ENCODE measurements around the gene BCAS1. TPM values are rescaled to one million over a fixed set of nuclear protein-coding genes. Genes with fewer than 3 reads are reported as not detected.
"Not testable (repeated sequence)": the region's sequence is repeated elsewhere in the genome, so short reads cannot be mapped to it uniquely, and the experiment has no call there.

BCAS1 gene
- total RNA-seq, 1 experiment from 2014 or later, result 1.2 TPM

- peaks cover 10% of the 10 kb centered on the region for H3K9me3 Mint-ChIP-seq (ENCODE audit: unreplicated experiment)
- Histone ChIP-seq H3K9me3 (no peaks in the 10 kb centered on the region), H3K36me3 (ENCODE audit: control insufficient read depth, insufficient read depth, low read length) (no peaks in the 10 kb centered on the region), H3K4me3 (ENCODE audit: low read depth, low read length) (no peak overlapping the region), H3K27me3 (replicated peaks; ENCODE audit: control insufficient read depth, insufficient read depth, low read length) (no peaks in the 10 kb centered on the region), H3K4me1 (no peaks in the 10 kb centered on the region)
- no peaks in the 10 kb centered on the region for H3K4me1 Mint-ChIP-seq (ENCODE audit: low read depth, unreplicated experiment)
- ChIA-PET CTCF (interaction anchor here (0.6 kb wide), 1 partner anchor 37 kb away, joined by 8 read pairs; no protein-coding TSS in a partner anchor), POLR2A (no interaction called here)
- H3K27me3 Mint-ChIP-seq (ENCODE audit: insufficient read depth, unreplicated experiment), result peaks cover 3% of the 10 kb centered on the region
- intact Hi-C loops (cut with micrococcal nuclease; ENCODE audit: unreplicated experiment), result no loop called here
- H3K27ac Mint-ChIP-seq (ENCODE audit: unreplicated experiment), result no peak overlapping the region
- H3K36me3 Mint-ChIP-seq (ENCODE audit: insufficient read depth, unreplicated experiment), result no peaks in the 10 kb centered on the region
- H3K4me3 Mint-ChIP-seq (ENCODE audit: unreplicated experiment), result no peak overlapping the region
- BruUV-seq (replicated peaks), result no TSS peak
- no peak for DNase-seq
- no peak for TF ChIP-seq CTCF (IDR thresholded peaks at IDR 0.05; ENCODE audit: insufficient read depth in 1 of 2, low read depth in 1 of 2, low read length in 1 of 2, severe bottlenecking in 1 of 2, unreplicated experiment in 1 of 2)
Measured at GRCh38 chr20:53975761-53976160, 94.6 kb downstream of the BCAS1 start.

- Mint-ChIP-seq H3K36me3 (ENCODE audit: insufficient read depth, unreplicated experiment) (no peaks in the 10 kb centered on the region), H3K9me3 (ENCODE audit: unreplicated experiment) (peaks cover 10% of the 10 kb centered on the region), H3K27ac (ENCODE audit: unreplicated experiment) (no peak overlapping the region), H3K4me1 (ENCODE audit: low read depth, unreplicated experiment) (no peaks in the 10 kb centered on the region), H3K4me3 (ENCODE audit: unreplicated experiment) (no peak overlapping the region), H3K27me3 (ENCODE audit: insufficient read depth, unreplicated experiment) (peaks cover 4% of the 10 kb centered on the region)
- H3K4me3 ChIP-seq (ENCODE audit: low read depth, low read length), result no peak overlapping the region
- H3K9me3 ChIP-seq, result no peaks in the 10 kb centered on the region
- TF ChIP-seq CTCF (IDR thresholded peaks at IDR 0.05; ENCODE audit: insufficient read depth in 1 of 2, low read depth in 1 of 2, low read length in 1 of 2, severe bottlenecking in 1 of 2, unreplicated experiment in 1 of 2), result no peak
- POLR2A ChIA-PET, result no interaction called here
- intact Hi-C loops (cut with micrococcal nuclease; ENCODE audit: unreplicated experiment), result no loop called here
- no peaks in the 10 kb centered on the region for H3K27me3 ChIP-seq (replicated peaks; ENCODE audit: control insufficient read depth, insufficient read depth, low read length)
- H3K36me3 ChIP-seq (ENCODE audit: control insufficient read depth, insufficient read depth, low read length), result no peaks in the 10 kb centered on the region
- CTCF ChIA-PET, result no interaction called here
- no peaks in the 10 kb centered on the region for H3K4me1 ChIP-seq
- DNase-seq, result no peak
- no TSS peak for BruUV-seq (replicated peaks)
Measured at GRCh38 chr20:53974785-53975555, 95.4 kb downstream of the BCAS1 start.

- H3K4me1 Mint-ChIP-seq (ENCODE audit: low read depth, unreplicated experiment); H3K4me1 ChIP-seq; POLR2A ChIA-PET; DNase-seq; H3K4me3 Mint-ChIP-seq (ENCODE audit: unreplicated experiment); H3K36me3 Mint-ChIP-seq (ENCODE audit: insufficient read depth, unreplicated experiment); H3K4me3 ChIP-seq (ENCODE audit: low read depth, low read length); BruUV-seq (replicated peaks); H3K9me3 ChIP-seq; H3K9me3 Mint-ChIP-seq (ENCODE audit: unreplicated experiment); H3K27me3 Mint-ChIP-seq (ENCODE audit: insufficient read depth, unreplicated experiment); H3K27me3 ChIP-seq (replicated peaks; ENCODE audit: control insufficient read depth, insufficient read depth, low read length); H3K27ac Mint-ChIP-seq (ENCODE audit: unreplicated experiment); H3K36me3 ChIP-seq (ENCODE audit: control insufficient read depth, insufficient read depth, low read length); intact Hi-C loops (cut with micrococcal nuclease; ENCODE audit: unreplicated experiment); CTCF ChIA-PET: not testable (repeated sequence)
Measured at GRCh38 chr20:53973882-53974281, 96.5 kb downstream of the BCAS1 start.
